Ramos (cell line): ENCODE measurements around the gene NAPSA.

Experiments
- in situ Hi-C: fragments of 300-500 bp; cut with MboI; formaldehyde crosslinking; loops from one replicate; pipeline ENCODE4 v1.14.3; 2022; ENCODE audit warnings: low sequenced_read_pairs; ENCODE audit not compliant: unreplicated experiment

NAPSA gene

GRCh38 chr19:50320051-50320450, 45.4 kb downstream of the NAPSA start:
- in situ Hi-C loops, result no loop called here

- in situ Hi-C loops, result no loop called here
Observed at GRCh38 chr19:50319156-50319555, 46.3 kb downstream of the NAPSA start.

- in situ Hi-C loops, result no loop called here
Observed at GRCh38 chr19:50318438-50318837, 47.0 kb downstream of the NAPSA start.

GRCh38 chr19:50317115-50317514, 48.3 kb downstream of the NAPSA start:
- in situ Hi-C loops, result no loop called here

DNA sequence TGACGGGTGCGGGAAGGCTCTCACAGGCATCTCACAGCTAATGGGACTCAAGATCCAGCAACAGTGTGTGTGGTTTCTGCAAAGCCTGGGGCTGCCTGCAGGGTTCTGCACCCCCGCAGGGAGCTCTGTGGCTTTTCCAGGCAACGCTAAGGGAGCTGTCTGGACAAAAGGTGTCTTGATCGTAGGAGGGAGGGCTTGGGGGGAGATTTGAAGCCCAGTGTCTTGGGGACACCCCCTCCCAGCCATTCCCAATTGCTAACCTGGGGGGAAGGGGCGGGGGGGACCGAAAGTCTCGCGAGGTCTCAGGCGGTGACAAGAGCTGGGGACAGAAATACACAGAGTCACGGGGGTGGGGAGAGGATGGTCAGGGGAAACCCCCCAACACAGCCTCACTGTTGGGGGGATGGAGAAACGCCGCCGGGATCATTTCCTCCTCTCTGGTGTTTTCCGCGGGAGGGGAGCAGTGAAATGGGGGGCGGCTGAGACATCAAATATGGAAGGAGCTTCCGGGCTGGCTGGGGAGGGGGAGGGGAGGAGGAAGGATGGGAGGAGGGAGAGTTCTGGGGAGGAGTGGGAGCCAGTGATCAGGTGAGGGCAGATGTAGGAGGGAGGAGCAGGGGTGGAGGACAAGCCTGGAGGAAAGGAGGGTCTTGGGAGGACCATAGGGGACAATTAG, 49.5 kb downstream of the NAPSA start:
- in situ Hi-C loops, result no loop called here

- in situ Hi-C loops, result no loop called here
Observed at GRCh38 chr19:50314724-50315708, 50.4 kb downstream of the NAPSA start.

GRCh38 chr19:50313812-50314536, 51.5 kb downstream of the NAPSA start:
- in situ Hi-C loops, result no loop called here

DNA sequence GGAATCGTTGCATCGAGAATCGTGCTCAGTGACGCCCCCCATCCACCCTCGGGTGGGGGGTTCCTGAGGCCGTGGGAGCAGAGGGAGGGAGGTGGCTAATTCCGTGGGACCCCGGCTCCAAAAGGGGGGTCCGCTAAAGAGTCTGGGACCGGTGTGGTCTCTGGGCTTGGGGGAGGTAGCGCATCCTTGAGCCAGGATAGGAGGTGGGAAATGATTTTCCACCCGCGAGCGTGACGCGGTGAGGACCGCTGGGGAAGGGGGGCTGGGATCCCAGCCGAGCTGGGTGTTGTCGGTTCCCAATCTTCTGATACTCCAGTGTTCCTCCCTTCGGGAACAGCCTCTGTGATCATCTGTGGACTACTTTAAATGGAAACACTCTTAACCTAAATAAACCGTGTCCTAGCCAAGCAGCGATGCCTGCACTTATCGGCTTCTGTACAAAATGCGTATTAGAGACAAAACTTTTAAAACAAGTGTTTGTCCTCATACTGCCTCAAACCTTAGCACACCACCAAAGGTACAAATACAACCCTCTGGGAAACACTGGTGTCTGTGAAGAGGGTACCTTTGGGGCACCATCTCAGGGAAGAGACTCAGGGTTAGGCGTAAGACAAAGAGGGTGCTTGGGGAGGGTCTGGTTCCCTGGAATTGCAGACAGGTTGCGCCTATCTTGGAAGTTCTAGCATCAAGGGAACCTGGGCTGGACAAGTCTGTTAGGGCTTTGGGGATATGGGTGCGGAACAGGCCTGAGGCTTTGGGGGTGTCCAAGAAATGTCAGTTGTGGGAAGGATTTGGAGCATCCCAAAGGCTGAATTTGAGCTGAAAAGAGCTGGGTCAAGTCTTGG, 52.2 kb downstream of the NAPSA start:
- in situ Hi-C loops, result no loop called here

- in situ Hi-C loops, result no loop called here
Observed at GRCh38 chr19:50311723-50312635, 53.5 kb downstream of the NAPSA start.

GRCh38 chr19:50310759-50311465, 54.5 kb downstream of the NAPSA start:
- in situ Hi-C loops, result no loop called here

DNA sequence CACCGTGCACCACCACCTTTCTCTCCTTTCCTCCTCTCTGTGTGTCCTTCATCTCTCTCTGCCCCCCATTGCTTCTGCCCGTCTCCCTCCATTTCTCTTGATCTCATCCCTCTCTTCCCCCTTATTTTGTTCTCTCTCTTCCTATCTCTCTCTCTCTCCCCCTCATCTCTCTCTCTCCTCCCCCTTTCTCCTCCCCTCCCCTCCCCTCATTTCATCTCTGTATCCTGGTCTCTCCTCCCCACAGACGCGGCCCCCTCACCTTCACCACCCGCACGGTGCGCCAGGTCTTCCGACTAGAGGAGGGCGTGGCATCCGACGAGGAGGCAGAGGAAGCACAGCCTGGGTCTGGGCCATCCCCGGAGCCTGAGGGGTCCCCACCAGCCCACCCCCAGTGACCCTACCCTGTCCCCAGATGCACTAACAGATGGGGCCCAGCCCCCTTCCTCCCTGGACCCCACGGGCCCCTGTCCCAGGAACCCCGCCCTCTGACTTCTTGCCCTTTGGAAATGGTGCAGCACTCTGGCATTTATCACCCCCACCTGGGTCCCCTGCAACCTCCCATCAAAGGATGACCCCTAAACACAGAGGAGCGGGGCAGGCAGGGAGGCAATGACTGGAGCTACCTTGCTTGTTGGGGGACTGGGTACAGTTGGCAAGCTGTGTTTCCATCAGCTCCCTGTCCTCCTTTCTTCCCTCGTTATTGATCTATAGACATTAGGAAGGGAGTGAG, 55.9 kb downstream of the NAPSA start:
- in situ Hi-C loops, result no loop called here

- in situ Hi-C loops, result no loop called here
Observed at GRCh38 chr19:50308991-50309390, 56.4 kb downstream of the NAPSA start.
